T-helper 17 cell (primary cell): ENCODE measurements around the gene LPP. TPM values are rescaled to one million over a fixed set of nuclear protein-coding genes. Genes with fewer than 3 reads are reported as not detected.

Source experiments
- ATAC-seq: fragments of 150-1000 bp; cut with Tn5 transposase; 2 replicates; pipeline ENCODE4 v1.10.0; 2021; ENCODE audit warnings: mild to moderate bottlenecking, moderate library complexity
- DNase-seq, 3 donors: peaks; one replicate each; pipeline versions ENCODE4 v3.0.0 to v3.0.0-alpha.2; 2020 to 2021
- H3K9me3 ChIP-seq: one replicate; pipeline ENCODE4 v1.7.0; 2013; ENCODE audit warnings: low read length, mild to moderate bottlenecking; ENCODE audit not compliant: control insufficient read depth, poor library complexity, severe bottlenecking
- H3K27ac Mint-ChIP-seq: one replicate; pipeline ENCODE4 v1.8.0; 2022; ENCODE audit warnings: mild to moderate bottlenecking, moderate library complexity, mixed read lengths
- H3K27me3 Mint-ChIP-seq: one replicate; pipeline ENCODE4 v1.8.0; 2022; ENCODE audit warnings: mixed read lengths
- H3K36me3 Mint-ChIP-seq: one replicate; pipeline ENCODE4 v1.8.0; 2022; ENCODE audit warnings: low read depth, mixed read lengths
- H3K4me1 Mint-ChIP-seq: one replicate; pipeline ENCODE4 v1.8.0; 2022; ENCODE audit warnings: mild to moderate bottlenecking, mixed read lengths
- H3K4me3 Mint-ChIP-seq: one replicate; pipeline ENCODE4 v1.8.0; 2022; ENCODE audit warnings: mild to moderate bottlenecking, moderate library complexity, mixed read lengths
- total RNA-seq, 4 donors: library from RNA in 2 of 4; stranded (reverse) in 2 of 4; gene quantifications; one replicate each; pipeline ENCODE4 v1.2.3 and lab custom pipeline; 2022 to 2026

LPP gene
- total RNA-seq, 2 donors from 2014 or later: 81.0 to 94.2 TPM

- Mint-ChIP-seq H3K4me3 (no peak overlapping the region), H3K4me1 (peaks cover 31% of the 10 kb centered on the region), H3K27me3 (no peaks in the 10 kb centered on the region), H3K36me3 (peaks cover 16% of the 10 kb centered on the region), H3K27ac (no peak overlapping the region)
- no peaks in the 10 kb centered on the region for H3K9me3 ChIP-seq
- DNase-seq (no peak), ATAC-seq (no peak)
Observed at GRCh38 chr3:188279502-188280335, 125.8 kb downstream of the LPP start.

- Mint-ChIP-seq H3K4me3 (no peak overlapping the region), H3K36me3 (peaks cover 18% of the 10 kb centered on the region), H3K27ac (no peak overlapping the region), H3K27me3 (no peaks in the 10 kb centered on the region), H3K4me1 (peaks cover 37% of the 10 kb centered on the region)
- no peak for DNase-seq
- H3K9me3 ChIP-seq: no peaks in the 10 kb centered on the region
- no peak for ATAC-seq
Observed at GRCh38 chr3:188280627-188281026, 126.7 kb downstream of the LPP start.

- no peaks in the 10 kb centered on the region for H3K9me3 ChIP-seq
Observed at GRCh38 chr3:188282871-188283270, 128.9 kb downstream of the LPP start.

GRCh38 chr3:188283347-188283746 lies 129.4 kb downstream of the LPP start:
- DNase-seq (no peak), ATAC-seq (no peak)
- peaks cover 8% of the 10 kb centered on the region for H3K36me3 Mint-ChIP-seq
- no peaks in the 10 kb centered on the region for H3K27me3 Mint-ChIP-seq
- peak overlapping the region; percentile 34 for H3K27ac Mint-ChIP-seq
- H3K4me1 Mint-ChIP-seq: peaks cover 30% of the 10 kb centered on the region
- no peak overlapping the region for H3K4me3 Mint-ChIP-seq
- H3K9me3 ChIP-seq: no peaks in the 10 kb centered on the region

More at GRCh38 chr3:188282871-188283270, 128.9 kb downstream of the LPP start:
- Mint-ChIP-seq H3K4me1 (peaks cover 34% of the 10 kb centered on the region), H3K27ac (peak overlapping the region; percentile 34), H3K27me3 (no peaks in the 10 kb centered on the region), H3K4me3 (no peak overlapping the region), H3K36me3 (peaks cover 13% of the 10 kb centered on the region)
- DNase-seq (no peak), ATAC-seq (no peak)

- Mint-ChIP-seq H3K36me3 (peaks cover 8% of the 10 kb centered on the region), H3K27ac (peak overlapping the region; percentile 75), H3K4me1 (peaks cover 25% of the 10 kb centered on the region), H3K4me3 (peak overlapping the region; percentile 59), H3K27me3 (no peaks in the 10 kb centered on the region)
- no peaks in the 10 kb centered on the region for H3K9me3 ChIP-seq
- DNase-seq (no peak), ATAC-seq (no peak)
Observed at GRCh38 chr3:188284455-188285212, 130.7 kb downstream of the LPP start.

- H3K27me3 Mint-ChIP-seq: no peaks in the 10 kb centered on the region
- DNase-seq (no peak), ATAC-seq (no peak)
- peaks cover 25% of the 10 kb centered on the region for H3K4me1 Mint-ChIP-seq
- no peak overlapping the region for H3K4me3 Mint-ChIP-seq
- H3K36me3 Mint-ChIP-seq: peaks cover 8% of the 10 kb centered on the region
- peak overlapping the region; percentile 1 for H3K27ac Mint-ChIP-seq
- H3K9me3 ChIP-seq: no peaks in the 10 kb centered on the region
Observed at GRCh38 chr3:188286087-188286513, 132.1 kb downstream of the LPP start.

- no peak overlapping the region for H3K4me3 Mint-ChIP-seq
- no peak overlapping the region for H3K27ac Mint-ChIP-seq
- H3K9me3 ChIP-seq: no peaks in the 10 kb centered on the region
- H3K36me3 Mint-ChIP-seq: peaks cover 8% of the 10 kb centered on the region
- no peak for ATAC-seq
- no peak for DNase-seq
- peaks cover 27% of the 10 kb centered on the region for H3K4me1 Mint-ChIP-seq
- no peaks in the 10 kb centered on the region for H3K27me3 Mint-ChIP-seq
Observed at GRCh38 chr3:188287339-188287738, 133.4 kb downstream of the LPP start.

GRCh38 chr3:188287762-188288505 lies 134.0 kb downstream of the LPP start:
- Mint-ChIP-seq H3K4me1 (peaks cover 23% of the 10 kb centered on the region), H3K27ac (no peak overlapping the region)

GRCh38 chr3:188292251-188292650 lies 138.3 kb downstream of the LPP start:
- no peak for DNase-seq
- H3K4me3 Mint-ChIP-seq: no peak overlapping the region
- H3K27ac Mint-ChIP-seq: no peak overlapping the region
- H3K36me3 Mint-ChIP-seq: no peaks in the 10 kb centered on the region
- H3K9me3 ChIP-seq: no peaks in the 10 kb centered on the region
- H3K27me3 Mint-ChIP-seq: no peaks in the 10 kb centered on the region
- ATAC-seq: no peak
- H3K4me1 Mint-ChIP-seq: peaks cover 17% of the 10 kb centered on the region

More at GRCh38 chr3:188287762-188288505, 134.0 kb downstream of the LPP start:
- Mint-ChIP-seq H3K36me3 (peaks cover 8% of the 10 kb centered on the region), H3K4me3 (no peak overlapping the region), H3K27me3 (no peaks in the 10 kb centered on the region)
- H3K9me3 ChIP-seq: no peaks in the 10 kb centered on the region
- DNase-seq (no peak), ATAC-seq (no peak)

- Mint-ChIP-seq H3K36me3 (no peaks in the 10 kb centered on the region), H3K4me3 (no peak overlapping the region), H3K4me1 (peaks cover 17% of the 10 kb centered on the region), H3K27ac (peak overlapping the region; percentile 14), H3K27me3 (no peaks in the 10 kb centered on the region)
- ATAC-seq: no peak
- DNase-seq: no peak
- H3K9me3 ChIP-seq: no peaks in the 10 kb centered on the region
Observed at GRCh38 chr3:188292827-188293226, 138.9 kb downstream of the LPP start.

GRCh38 chr3:188294113-188294512 lies 140.2 kb downstream of the LPP start:
- DNase-seq: no peak
- Mint-ChIP-seq H3K27me3 (no peaks in the 10 kb centered on the region), H3K27ac (no peak overlapping the region), H3K4me3 (no peak overlapping the region), H3K36me3 (no peaks in the 10 kb centered on the region), H3K4me1 (peaks cover 28% of the 10 kb centered on the region)
- ATAC-seq: no peak
- H3K9me3 ChIP-seq: no peaks in the 10 kb centered on the region

- DNase-seq (no peak), ATAC-seq (no peak)
- Mint-ChIP-seq H3K27ac (no peak overlapping the region), H3K4me1 (peaks cover 35% of the 10 kb centered on the region), H3K27me3 (no peaks in the 10 kb centered on the region), H3K36me3 (no peaks in the 10 kb centered on the region), H3K4me3 (no peak overlapping the region)
- no peaks in the 10 kb centered on the region for H3K9me3 ChIP-seq
Observed at GRCh38 chr3:188294823-188295487, 141.0 kb downstream of the LPP start.
